ENCODE results near the gene C13orf42.

The C13orf42 gene

DNA sequence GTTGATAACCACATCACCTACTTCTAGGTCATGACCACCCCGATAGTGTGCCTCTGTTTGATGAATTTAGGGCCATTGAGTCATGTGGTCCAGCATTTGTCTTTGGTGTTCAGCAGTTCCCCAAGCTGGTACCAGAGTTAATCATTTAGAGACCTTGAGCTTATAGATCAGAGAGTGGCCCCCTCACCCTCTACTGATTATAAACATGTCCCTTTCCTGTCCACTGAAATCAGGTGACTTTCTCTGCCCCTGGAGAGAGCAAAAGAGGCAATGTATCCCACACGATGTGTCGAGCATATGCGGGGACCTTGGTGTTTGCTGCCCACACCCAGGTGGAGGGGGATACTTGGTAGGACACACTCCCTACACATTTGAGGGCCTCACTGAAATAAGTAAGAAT is 46.3 kb downstream of the C13orf42 start:
- no peak for DNase-seq

DNA sequence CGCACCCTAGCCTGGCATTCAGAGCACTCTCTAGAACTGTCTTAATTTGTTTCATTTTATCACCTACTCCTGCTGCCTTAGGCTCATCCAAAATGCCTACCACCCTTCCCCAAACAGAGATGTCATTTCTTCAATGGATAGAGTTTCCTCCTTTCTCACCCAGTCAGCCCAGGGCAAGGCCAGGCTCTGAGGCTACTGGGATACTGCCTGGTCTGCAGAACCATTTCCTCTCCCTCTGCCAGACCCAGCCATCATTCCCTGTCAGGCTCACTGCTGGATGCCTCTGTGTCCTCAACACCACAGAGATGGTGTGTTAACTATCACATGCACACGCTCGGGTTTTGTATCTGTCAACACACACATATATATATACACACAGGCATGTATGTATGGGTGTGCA is 47.2 kb downstream of the C13orf42 start:
- no peak for DNase-seq

DNA sequence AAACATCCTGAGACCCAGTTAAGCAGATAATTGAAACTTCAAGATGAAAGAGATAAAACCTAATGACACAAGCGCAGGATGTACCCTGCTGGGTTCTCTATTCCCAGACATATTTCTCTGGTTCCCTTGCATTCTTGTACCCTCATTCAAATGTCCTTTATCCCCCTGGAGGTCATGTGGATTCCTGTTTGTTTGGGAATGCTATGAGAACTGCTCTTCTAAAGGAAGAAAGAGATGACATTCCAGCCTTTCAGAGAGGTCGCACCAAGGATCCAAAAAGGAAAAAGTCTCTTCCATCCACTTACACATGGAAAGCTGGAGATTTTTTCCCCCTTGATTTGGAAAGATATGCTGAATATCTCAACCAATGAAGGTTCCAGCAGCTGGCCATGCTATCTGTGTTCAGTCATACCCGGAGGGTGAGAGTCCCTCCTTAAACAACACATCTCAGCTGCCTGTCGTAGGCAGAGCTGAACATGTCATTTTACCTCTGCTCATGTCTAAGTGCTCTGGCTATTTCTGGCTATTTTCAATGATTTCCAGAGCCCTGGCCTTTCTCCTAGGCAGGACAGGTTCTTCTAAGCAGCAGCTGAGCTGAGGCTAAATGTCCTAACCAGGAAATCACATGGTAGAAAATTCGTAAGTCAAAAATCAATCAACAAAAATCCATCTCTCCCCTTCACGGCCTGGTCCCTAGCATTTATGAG is 52.5 kb downstream of the C13orf42 start:
- DNase-seq = no peak

GRCh38 chr13:51057906-51058305 is 53.2 kb downstream of the C13orf42 start:
- DNase-seq = no peak

DNA sequence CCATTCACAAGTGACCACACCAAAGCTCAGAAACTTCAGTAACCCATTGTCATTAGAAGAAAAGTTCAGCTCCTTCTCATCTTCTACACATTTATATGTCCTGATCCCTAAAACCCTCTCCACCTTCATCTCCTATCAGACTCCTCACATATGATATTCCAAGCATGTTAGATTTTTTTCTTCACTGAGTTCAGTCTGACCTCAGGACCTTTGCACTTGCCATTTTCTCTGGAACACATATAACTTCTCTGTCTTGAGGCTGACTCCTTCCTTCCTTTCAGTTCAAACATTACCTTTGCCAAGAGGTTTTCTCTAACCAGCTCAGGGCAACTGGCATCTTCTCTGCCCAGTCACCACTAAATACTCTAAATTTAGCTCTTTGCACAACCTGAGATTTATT is 54.1 kb downstream of the C13orf42 start:
- DNase-seq = no peak

DNA sequence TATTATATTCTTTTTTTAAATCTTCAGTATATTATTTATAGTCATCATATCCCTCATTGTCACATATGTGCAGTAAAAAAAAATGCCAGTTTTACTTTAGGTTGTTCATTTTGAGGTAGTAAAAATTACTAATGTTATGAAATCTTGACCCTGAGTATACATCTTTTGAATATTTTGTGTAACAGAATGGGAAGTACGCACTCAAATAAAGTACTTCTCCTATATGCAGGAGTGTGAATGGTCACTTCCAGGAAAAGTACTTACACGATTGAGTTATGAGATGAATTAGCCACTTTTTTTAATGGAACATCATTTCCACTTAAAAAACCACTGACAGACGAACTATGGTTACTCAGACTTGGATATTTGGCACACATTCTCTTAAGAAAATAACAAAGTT is 58.5 kb downstream of the C13orf42 start:
- DNase-seq = no peak

DNA sequence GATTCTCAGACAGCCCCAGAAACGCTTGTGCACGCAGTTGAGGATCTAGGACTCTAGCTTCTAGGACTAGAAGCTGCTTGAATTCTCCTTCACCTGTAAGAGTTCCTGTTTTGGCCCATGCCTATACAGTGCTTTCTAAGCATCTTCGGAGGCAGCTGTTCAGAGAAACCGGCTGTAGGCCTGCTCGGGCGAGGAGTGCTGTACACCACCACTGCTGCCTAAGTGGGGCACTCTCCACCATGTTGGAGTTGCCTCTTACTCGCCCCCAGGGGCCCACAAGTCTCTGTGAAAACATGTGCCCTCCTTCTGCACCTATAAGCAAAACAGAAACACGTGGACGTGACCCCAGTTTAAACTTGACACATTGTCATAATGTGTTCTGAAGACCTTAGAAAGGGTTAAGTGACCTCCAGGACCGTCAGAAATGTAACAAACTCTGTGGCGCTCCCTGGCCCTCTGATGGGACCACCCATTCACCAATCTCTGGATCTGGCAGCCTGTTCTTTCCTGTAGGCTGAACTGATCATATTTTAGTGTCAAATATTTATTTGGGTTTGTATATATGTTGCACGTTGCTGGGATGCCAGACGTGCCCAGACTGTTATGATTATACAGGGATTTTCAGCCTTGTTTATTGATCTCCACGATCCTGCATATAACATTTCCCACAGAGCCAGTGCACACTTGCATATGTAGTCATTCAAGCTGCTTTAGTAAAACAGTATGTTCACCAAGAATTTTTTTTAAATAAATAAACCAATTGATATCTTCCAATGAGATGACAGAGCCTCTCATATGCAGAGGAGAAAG is 60.8 kb downstream of the C13orf42 start:
- no peak for DNase-seq

GRCh38 chr13:51048616-51049015 is 62.5 kb downstream of the C13orf42 start:
- no peak for DNase-seq

- DNase-seq = no peak
These were observed 63.0 kb downstream of the C13orf42 start for GRCh38 chr13:51048166-51048461.

- DNase-seq = no peak
These were observed 63.5 kb downstream of the C13orf42 start for GRCh38 chr13:51047434-51048165.

- DNase-seq = no peak
These were observed 65.6 kb downstream of the C13orf42 start for GRCh38 chr13:51045451-51045850.

DNA sequence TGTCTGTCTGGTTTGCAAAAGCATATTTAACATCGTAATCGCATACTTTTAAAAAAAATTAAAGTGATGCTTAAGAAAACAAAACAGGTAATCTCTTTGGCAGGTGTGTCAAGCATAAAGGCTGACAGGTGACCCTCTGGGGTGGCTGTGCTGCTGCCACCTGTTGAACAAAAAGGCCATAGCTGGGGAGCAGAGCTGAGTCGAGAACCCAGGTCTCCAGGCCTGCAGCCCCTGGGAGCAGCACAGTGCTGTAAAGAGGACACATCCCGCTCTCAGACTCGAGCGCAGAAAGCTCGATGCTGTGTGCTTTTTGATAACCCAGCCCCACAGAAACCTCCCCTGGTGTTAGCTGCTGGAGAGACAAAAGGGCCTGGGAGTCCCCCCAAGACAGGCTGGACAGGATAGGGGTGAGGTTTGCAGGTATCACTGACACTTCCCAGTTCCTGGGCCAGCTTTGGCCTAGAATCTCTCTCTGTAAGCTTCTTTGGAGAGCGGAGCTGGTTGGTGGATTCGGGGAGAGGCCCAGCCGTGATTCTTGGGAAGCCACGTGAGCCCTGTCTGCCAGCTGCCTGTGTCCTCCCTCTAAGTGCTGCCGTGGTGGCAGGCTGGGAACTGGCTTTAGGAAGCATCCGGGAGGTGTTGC is 66.9 kb downstream of the C13orf42 start:
- no peak for DNase-seq

- DNase-seq = no peak
These were observed 67.8 kb downstream of the C13orf42 start for GRCh38 chr13:51043310-51043709.

DNA sequence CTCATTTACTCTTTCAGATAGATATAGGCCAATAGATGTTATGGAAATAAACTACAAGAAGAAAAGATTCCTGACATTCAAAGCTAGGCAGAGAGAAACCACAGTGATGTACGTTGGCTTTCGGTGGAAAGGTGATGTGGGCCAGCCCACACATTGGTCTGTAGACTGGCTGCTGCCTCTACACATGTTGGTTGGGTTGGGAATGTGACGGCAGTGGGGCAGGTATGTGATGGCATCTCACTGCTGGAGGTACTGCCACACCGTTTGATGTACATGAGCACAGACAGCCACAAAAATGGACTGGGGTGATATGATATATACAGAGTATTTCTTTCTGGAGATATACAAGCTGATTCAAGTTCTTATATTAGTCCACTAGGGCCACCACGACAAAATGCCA is 69.4 kb downstream of the C13orf42 start:
- DNase-seq = no peak

- DNase-seq = no peak
These were observed 69.9 kb downstream of the C13orf42 start for GRCh38 chr13:51041126-51041525.

GRCh38 chr13:51040431-51040830 is 70.6 kb downstream of the C13orf42 start:
- DNase-seq = no peak

DNA sequence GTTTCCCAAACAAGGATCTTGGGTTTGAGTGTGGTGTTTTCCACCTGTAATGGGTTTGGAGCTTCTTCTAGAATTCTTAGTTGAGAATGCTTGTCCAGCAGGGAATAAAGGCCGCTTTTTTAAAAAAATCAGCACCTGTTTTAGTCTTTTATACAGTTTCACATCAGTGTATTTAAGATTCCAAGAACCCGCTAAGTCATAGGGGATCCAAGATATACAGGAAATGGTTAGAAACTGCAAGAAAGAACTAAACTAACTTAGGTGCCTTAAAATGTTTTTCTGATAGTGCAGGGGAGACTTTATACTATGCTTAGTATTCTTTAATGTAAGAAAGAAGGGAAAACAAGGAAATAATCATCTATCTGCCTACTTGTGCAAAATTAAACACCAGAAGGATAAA is 74.7 kb downstream of the C13orf42 start:
- DNase-seq = no peak

- no peak for DNase-seq
These were observed 75.1 kb downstream of the C13orf42 start for GRCh38 chr13:51035978-51036377.

DNA sequence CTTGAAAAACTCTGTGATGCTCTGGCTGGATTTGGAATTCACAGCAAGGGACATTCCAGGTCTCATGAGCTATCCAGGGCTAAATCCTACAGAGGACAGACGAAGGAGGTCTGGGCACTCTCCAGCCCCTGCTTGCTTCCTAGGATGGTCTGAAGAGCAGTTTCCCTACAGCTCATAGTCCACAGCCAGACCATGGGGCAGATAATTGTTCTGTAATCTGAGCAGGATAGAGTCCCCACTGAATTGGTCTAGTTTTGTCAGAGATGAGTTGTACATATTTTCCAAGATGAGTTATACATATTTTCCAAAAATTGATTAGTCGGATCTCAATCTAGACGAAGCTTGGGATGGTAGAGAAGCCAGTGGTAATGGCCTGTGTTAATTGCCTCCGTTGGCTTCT is 75.6 kb downstream of the C13orf42 start:
- no peak for DNase-seq

DNA sequence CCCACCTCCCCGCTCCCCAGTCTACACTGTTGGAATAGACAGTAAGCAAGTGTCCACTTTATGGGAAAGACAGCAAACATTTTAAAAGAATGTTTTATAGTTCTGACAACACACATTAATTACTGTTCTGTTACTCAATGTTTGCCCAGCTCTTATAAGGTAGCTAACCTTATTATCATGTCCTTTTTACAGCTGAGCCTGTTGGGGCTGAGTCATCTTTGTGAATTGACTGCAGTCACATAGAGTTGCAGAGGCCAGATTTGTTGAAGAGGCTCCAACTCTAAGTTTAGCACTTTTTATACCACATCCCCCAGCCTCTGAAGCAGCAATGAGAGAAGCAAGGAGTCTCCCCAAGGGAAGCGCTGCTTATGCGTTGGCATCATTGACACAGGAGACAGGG is 76.2 kb downstream of the C13orf42 start:
- DNase-seq = no peak

DNA sequence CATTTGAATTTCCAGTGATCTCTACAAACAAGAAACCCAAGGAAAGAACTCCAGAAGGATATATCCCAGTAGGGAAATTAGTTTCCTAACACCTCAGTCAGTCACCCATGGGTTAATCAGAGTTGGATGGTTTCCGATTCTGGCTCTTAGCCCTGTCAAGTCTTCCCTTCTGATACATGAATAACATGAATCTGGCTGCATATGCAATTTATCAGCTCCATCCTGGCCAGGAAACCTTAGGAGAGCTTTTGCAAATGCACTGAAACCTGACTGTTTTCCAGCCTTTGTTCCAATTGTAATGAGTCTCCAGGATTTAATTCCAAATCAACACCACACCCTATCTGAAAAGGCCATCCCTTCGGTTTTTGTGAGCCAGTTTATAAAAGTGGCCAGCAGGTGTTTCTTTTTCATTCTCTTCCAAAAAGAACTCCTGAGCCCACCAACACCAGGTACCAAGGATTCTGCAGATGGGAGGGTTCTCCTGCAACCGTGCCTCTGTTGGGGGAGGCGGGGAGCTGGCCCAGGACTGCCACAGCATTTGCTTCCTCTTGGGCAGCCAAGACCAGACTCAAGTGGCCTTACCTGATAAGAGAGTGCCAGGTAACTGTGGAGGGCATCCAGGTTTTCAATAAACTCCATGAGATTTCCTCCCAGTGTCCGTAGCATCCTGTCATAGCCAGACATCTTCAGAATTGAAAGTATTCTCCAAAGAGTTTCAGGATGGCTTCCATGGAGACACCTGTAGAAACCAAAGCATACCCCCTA is 77.5 kb downstream of the C13orf42 start:
- DNase-seq = no peak

DNA sequence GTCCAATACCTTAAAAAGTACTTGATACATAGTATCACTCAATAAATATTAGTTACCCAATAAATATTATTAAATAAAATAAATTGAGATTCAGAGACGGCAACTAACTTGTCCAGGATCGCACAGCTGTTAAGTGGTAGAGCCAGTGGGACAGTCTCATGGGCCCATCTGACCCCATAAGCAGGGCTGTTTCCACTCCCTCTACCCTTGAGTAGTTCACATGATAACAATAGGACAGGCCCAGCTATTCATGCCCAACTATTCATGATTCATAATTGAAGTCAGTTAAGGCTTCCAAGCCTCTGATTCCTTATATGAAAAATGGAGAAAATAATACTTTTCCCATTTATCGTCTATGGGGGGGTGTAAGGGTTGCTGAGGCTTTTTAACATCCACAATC is 78.2 kb downstream of the C13orf42 start:
- DNase-seq = no peak

All from CD4-positive, alpha-beta T cell treated with Interferon alpha-2 for 1 hour (primary cell).